Measurements from ENCODE around the gene SCPEP1.
A peak's percentile ranks its signal among the peaks of the same experiment; 100 is the strongest.

SCPEP1 gene

GRCh38 chr17:56977673-56978395 lies at the start of gene SCPEP1:
TSS of gene SCPEP1 (plus strand) at chr17:56978131. CDS start at chr17:56978160, 29 bp downstream.
- no peak for TF ChIP-seq CTCF (IDR thresholded peaks at IDR 0.05; ENCODE audit: low read depth, low read length)
- in situ Hi-C loops (cut with HindIII; ENCODE audit: low sequenced_read_pairs), result no loop called here
- peak; percentile 68 for DNase-seq (ENCODE audit: low read depth, low spot score)
- peak within 1 kb of the TSS; percentile 69 for H3K4me3 ChIP-seq (ENCODE audit: low read depth, low read length)

- no peak for TF ChIP-seq CTCF (IDR thresholded peaks at IDR 0.05; ENCODE audit: low read depth, low read length)
- DNase-seq (ENCODE audit: low read depth, low spot score), result no peak
- in situ Hi-C loops (cut with HindIII; ENCODE audit: low sequenced_read_pairs), result no loop called here
- no peak overlapping the region for H3K4me3 ChIP-seq (ENCODE audit: low read depth, low read length)
These were observed 49.3 kb upstream of the SCPEP1 start for GRCh38 chr17:56928586-56928985.

- in situ Hi-C loops (cut with HindIII; ENCODE audit: low sequenced_read_pairs), result no loop called here
These were observed 48.5 kb upstream of the SCPEP1 start for GRCh38 chr17:56929362-56929969.

GRCh38 chr17:56930739-56931337 lies 47.1 kb upstream of the SCPEP1 start:
- DNase-seq (ENCODE audit: low read depth, low spot score), result no peak
- H3K4me3 ChIP-seq (ENCODE audit: low read depth, low read length), result no peak overlapping the region
- in situ Hi-C loops (cut with HindIII; ENCODE audit: low sequenced_read_pairs), result no loop called here
- TF ChIP-seq CTCF (IDR thresholded peaks at IDR 0.05; ENCODE audit: low read depth, low read length), result no peak

More at GRCh38 chr17:56929362-56929969, 48.5 kb upstream of the SCPEP1 start:
- H3K4me3 ChIP-seq (ENCODE audit: low read depth, low read length), result no peak overlapping the region
- DNase-seq (ENCODE audit: low read depth, low spot score), result peak; percentile 42
- no peak for TF ChIP-seq CTCF (IDR thresholded peaks at IDR 0.05; ENCODE audit: low read depth, low read length)

DNA sequence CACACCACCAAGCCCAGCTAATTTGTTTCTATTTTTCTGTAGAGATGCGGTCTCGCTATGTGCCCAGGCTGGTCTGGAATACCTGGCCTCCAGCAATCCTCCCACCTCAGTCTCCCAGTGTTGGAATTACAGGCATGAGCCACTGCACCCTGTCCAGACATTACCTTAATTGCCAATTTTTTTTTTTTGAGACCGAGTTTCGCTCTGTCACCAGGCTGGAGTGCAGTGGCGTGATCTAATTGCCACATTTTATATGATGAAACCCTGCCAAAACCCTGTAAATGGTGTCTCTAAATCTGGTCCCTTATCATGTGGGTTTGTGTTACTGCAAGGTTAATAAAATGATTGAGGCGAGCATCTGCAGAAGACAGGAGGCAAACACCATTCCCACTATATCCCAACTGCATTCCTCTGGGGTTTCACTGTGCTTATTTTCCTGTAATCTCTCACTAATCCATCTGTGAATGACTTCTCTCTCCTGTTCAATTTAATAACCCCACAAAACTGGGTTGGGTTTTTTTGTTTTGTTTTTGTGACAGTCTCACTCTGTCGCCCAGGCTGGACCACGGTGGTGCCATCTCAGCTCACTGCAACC lies 44.7 kb upstream of the SCPEP1 start:
- H3K4me3 ChIP-seq (ENCODE audit: low read depth, low read length), result no peak overlapping the region
- no peak for DNase-seq (ENCODE audit: low read depth, low spot score)
- in situ Hi-C loops (cut with HindIII; ENCODE audit: low sequenced_read_pairs), result no loop called here
- TF ChIP-seq CTCF (IDR thresholded peaks at IDR 0.05; ENCODE audit: low read depth, low read length), result no peak

DNA sequence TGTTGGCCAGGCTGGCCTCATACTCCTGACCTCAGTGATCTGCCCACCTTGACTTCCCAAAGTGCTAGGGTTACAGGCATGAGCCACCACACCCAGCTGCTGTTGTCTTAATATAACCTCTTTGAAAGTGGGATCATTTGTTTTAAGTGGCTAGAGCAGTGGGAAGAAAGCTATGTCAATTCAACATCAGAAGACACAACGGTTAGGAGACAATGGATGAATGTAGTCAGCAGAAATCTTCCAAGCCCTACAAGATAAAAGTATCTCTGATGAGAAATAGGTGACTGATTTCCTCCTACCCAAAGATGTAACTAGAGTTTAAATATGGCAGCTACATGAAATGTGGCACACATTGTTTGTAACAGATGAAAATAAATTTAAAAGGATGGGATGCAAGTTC lies 44.1 kb upstream of the SCPEP1 start:
- no peak overlapping the region for H3K4me3 ChIP-seq (ENCODE audit: low read depth, low read length)
- no peak for TF ChIP-seq CTCF (IDR thresholded peaks at IDR 0.05; ENCODE audit: low read depth, low read length)
- no peak for DNase-seq (ENCODE audit: low read depth, low spot score)
- in situ Hi-C loops (cut with HindIII; ENCODE audit: low sequenced_read_pairs), result no loop called here

Measured in astrocyte of the spinal cord (primary cell).